SK-N-SH (cell line): ENCODE results near the gene SEC24B. TPM values are rescaled to one million over a fixed set of nuclear protein-coding genes. Genes with fewer than 3 reads are reported as not detected.

Source experiments
- CTCF ChIA-PET: fragments of 300-600, 350-600 bp; formaldehyde crosslinking; extraction: SDS; loops from one replicate; lab custom pipeline; 2021; lab: Yijun Ruan, JAX
- POLR2A ChIA-PET: fragments of 350-600 bp; sonication (Branson Sonifier 250); formaldehyde crosslinking; extraction: SDS; loops from one replicate; lab custom pipeline; 2020; ENCODE audit warnings: antibody characterized with exemption, inconsistent platforms; lab: Yijun Ruan, JAX
- DNase-seq: peaks from one replicate; pipeline ENCODE4 v3.0.0; 2012
- H2AFZ ChIP-seq: fragments of 200-600 bp; sonication (generic); 2 replicates; pipeline ENCODE4 v1.8.1; 2016; ENCODE audit warnings: antibody characterized with exemption, mild to moderate bottlenecking, low read depth
- H3F3A ChIP-seq: fragments of 200-600 bp; sonication (generic); replicated peaks from 2 replicates; pipeline ENCODE3; 2016; ENCODE audit warnings: antibody characterized with exemption, mild to moderate bottlenecking; ENCODE audit not compliant: insufficient read depth
- H3K27ac ChIP-seq, 2 experiments: fragments of 200-500 bp in 1 of 2; fragments of 200-600 bp in 1 of 2; sonication (Bioruptor generic) in 1 of 2; sonication (generic), shearing (Covaris generic) in 1 of 2; 2 replicates each; pipeline versions ENCODE4 v1.5.1 to v1.6.1; 2014 to 2016; ENCODE audit warnings: low read depth in 2 of 2, inconsistent platforms in 1 of 2, low read length in 1 of 2, mild to moderate bottlenecking in 1 of 2, mixed read lengths in 1 of 2
- H3K27me3 ChIP-seq: fragments of 200-600 bp; sonication (generic), shearing (Covaris generic); 2 replicates; pipeline ENCODE4 v1.6.1; 2016; ENCODE audit warnings: mixed run types; ENCODE audit not compliant: insufficient read depth
- H3K36me3 ChIP-seq, 2 experiments: fragments of 200-500 bp in 1 of 2; fragments of 200-600 bp in 1 of 2; sonication (Bioruptor generic) in 1 of 2; sonication (generic) in 1 of 2; replicated peaks in 1 of 2; 2 replicates each; pipeline versions ENCODE3 to v1.5.1; 2014 to 2016; ENCODE audit warnings: low read length in 1 of 2, mild to moderate bottlenecking in 1 of 2; ENCODE audit not compliant: insufficient read depth in 2 of 2, control insufficient read depth in 1 of 2
- H3K4me1 ChIP-seq, 2 experiments: fragments of 200-500 bp in 1 of 2; fragments of 200-600 bp in 1 of 2; sonication (Bioruptor generic) in 1 of 2; sonication (generic), shearing (Covaris generic) in 1 of 2; 2 replicates each; pipeline versions ENCODE4 v1.5.1 to v1.6.1; 2014 to 2016; ENCODE audit warnings: low read depth in 1 of 2, low read length in 1 of 2, mixed run types in 1 of 2; ENCODE audit not compliant: insufficient read depth in 2 of 2, control insufficient read depth in 1 of 2
- H3K4me2 ChIP-seq: fragments of 200-600 bp; sonication (generic), shearing (Covaris generic); 2 replicates; pipeline ENCODE4 v1.6.1; 2017; ENCODE audit warnings: mixed run types
- H3K4me3 ChIP-seq, 2 experiments: fragments of 200-500 bp in 1 of 2; fragments of 200-600 bp in 1 of 2; sonication (Bioruptor generic) in 1 of 2; sonication (generic), shearing (Covaris generic) in 1 of 2; 2 replicates each; pipeline versions ENCODE4 v1.5.1 to v1.8.1; 2014 to 2016; ENCODE audit warnings: low read depth in 2 of 2, inconsistent platforms in 1 of 2, low read length in 1 of 2, mild to moderate bottlenecking in 1 of 2, mixed read lengths in 1 of 2, moderate library complexity in 1 of 2
- H3K79me2 ChIP-seq: fragments of 200-600 bp; sonication (generic); 2 replicates; pipeline ENCODE4 v1.8.1; 2017; ENCODE audit warnings: mild to moderate bottlenecking; ENCODE audit not compliant: insufficient read depth
- H3K9ac ChIP-seq: fragments of 200-600 bp; sonication (generic); 2 replicates; pipeline ENCODE4 v1.6.1; 2017; ENCODE audit warnings: mixed run types
- H3K9me2 ChIP-seq: fragments of 200-600 bp; sonication (generic); 2 replicates; pipeline ENCODE4 v1.6.1; 2017; ENCODE audit warnings: mixed run types
- H3K9me3 ChIP-seq: fragments of 200-600 bp; sonication (generic); 2 replicates; pipeline ENCODE4 v1.6.1; 2017; ENCODE audit warnings: mixed run types, mild to moderate bottlenecking, moderate library complexity
- H4K20me1 ChIP-seq: fragments of 200-600 bp; sonication (generic); 2 replicates; pipeline ENCODE4 v1.6.1; 2017; ENCODE audit warnings: mild to moderate bottlenecking, mixed run types; ENCODE audit not compliant: insufficient read depth
- CTCF ChIP-seq: fragments of 200-600 bp; sonication (generic); IDR thresholded peaks from 2 replicates; pipeline ENCODE4 v1.6.1; 2017; ENCODE audit warnings: antibody characterized with exemption, mild to moderate bottlenecking, moderate library complexity
- ELF1 ChIP-seq: IDR thresholded peaks from 2 replicates; pipeline ENCODE4 v1.4.0; 2012
- EP300 ChIP-seq, 2 experiments: IDR thresholded peaks; 2 replicates each; pipeline versions ENCODE4 v1.4.0 to v1.6.1; 2012; ENCODE audit warnings: borderline replicate concordance in 1 of 2, low read depth in 1 of 2, low read length in 1 of 2
- FOXJ3 ChIP-seq: sonication (generic); formaldehyde crosslinking; IDR thresholded peaks from 2 replicates; pipeline ENCODE4 v1.5.1; 2020; ENCODE audit warnings: mild to moderate bottlenecking, missing genetic modification reagents
- FOXM1 ChIP-seq: IDR thresholded peaks from 2 replicates; pipeline ENCODE4 v1.4.0; 2012; ENCODE audit warnings: low read depth, mild to moderate bottlenecking
- MEF2A ChIP-seq: IDR thresholded peaks from 2 replicates; pipeline ENCODE4 v1.4.0; 2012; ENCODE audit warnings: low read depth, borderline replicate concordance
- NFIC ChIP-seq: IDR thresholded peaks from 2 replicates; pipeline ENCODE4 v1.4.0; 2012; ENCODE audit warnings: borderline replicate concordance
- NRF1 ChIP-seq: IDR thresholded peaks from 2 replicates; pipeline ENCODE4 v1.6.1; 2012; ENCODE audit warnings: low read depth, mild to moderate bottlenecking, low read length
- RAD21 ChIP-seq: IDR thresholded peaks from 2 replicates; pipeline ENCODE4 v1.6.1; 2012; ENCODE audit warnings: mild to moderate bottlenecking, low read length
- RCOR1 ChIP-seq: fragments of 150-350 bp; IDR thresholded peaks from 2 replicates; pipeline ENCODE4 v1.6.1; 2017; ENCODE audit warnings: antibody characterized with exemption, low read length
- REST ChIP-seq: IDR thresholded peaks from 2 replicates; pipeline ENCODE4 v1.6.1; 2012; ENCODE audit warnings: mild to moderate bottlenecking, low read depth, low read length, moderate library complexity
- SIN3A ChIP-seq: IDR thresholded peaks from 2 replicates; pipeline ENCODE4 v1.6.1; 2012; ENCODE audit warnings: low read depth, mild to moderate bottlenecking, low read length, moderate library complexity, borderline replicate concordance
- SMC3 ChIP-seq: IDR thresholded peaks from 2 replicates; pipeline ENCODE4 v1.6.1; 2012; ENCODE audit warnings: low read depth, low read length, improper control_type of control experiment
- TAF1 ChIP-seq: IDR thresholded peaks from 2 replicates; pipeline ENCODE4 v1.6.1; 2012; ENCODE audit warnings: low read depth, mild to moderate bottlenecking, low read length, moderate library complexity, borderline replicate concordance
- TCF12 ChIP-seq: IDR thresholded peaks from 2 replicates; pipeline ENCODE4 v1.4.0; 2012
- USF1 ChIP-seq: IDR thresholded peaks from 2 replicates; pipeline ENCODE4 v1.4.0; 2012; ENCODE audit warnings: low read depth, borderline replicate concordance
- USF2 ChIP-seq: fragments of 150-350 bp; IDR thresholded peaks from 2 replicates; pipeline ENCODE4 v1.6.1; 2017; ENCODE audit warnings: antibody characterized with exemption, low read length, low read depth, borderline replicate concordance
- ZBTB33 ChIP-seq: IDR thresholded peaks from 2 replicates; pipeline ENCODE4 v1.4.0; 2012; ENCODE audit warnings: low read depth, borderline replicate concordance
- WGBS: methylation state at CpG from one replicate; pipeline ENCODE4 v1.1.6; 2017; ENCODE audit warnings: low lambda C conversion rate; 5-methylcytosine and 5-hydroxymethylcytosine counted together
- polyA plus RNA-seq, 3 experiments: library from polyadenylated mRNA; depleted of rRNA; stranded (reverse); fragments of >200 nt; gene quantifications; 2 replicates each; pipeline ENCODE4 v1.2.3, GENCODE V29; 2012

The SEC24B gene
- polyA plus RNA-seq, 1 of the 3 experiments (the other 2 are of a cell fraction): 23.0 TPM

GRCh38 chr4:109414938-109415337 is 18.7 kb upstream of the SEC24B start:
- Histone ChIP-seq H3K4me3 (no peak overlapping the region), H3F3A (no peaks in the 10 kb centered on the region), H4K20me1 (no peaks in the 10 kb centered on the region), H3K9me3 (no peaks in the 10 kb centered on the region), H3K9ac (no peak overlapping the region), H3K27me3 (no peaks in the 10 kb centered on the region), H3K4me1 (no peaks in the 10 kb centered on the region; a peak in 2 of 4 replicates), H3K9me2 (no peaks in the 10 kb centered on the region), H3K79me2 (no peaks in the 10 kb centered on the region), H3K36me3 (no peaks in the 10 kb centered on the region), H2AFZ (no peak overlapping the region), H3K4me2 (no peak overlapping the region), H3K27ac (no peak overlapping the region)
- 44% methylated on average over 1 of the region's 1 CpG for WGBS
- TF ChIP-seq NFIC: no peak
- TF ChIP-seq ZBTB33: no peak
- no peak for TF ChIP-seq FOXM1
- TF ChIP-seq SMC3: no peak
- TF ChIP-seq EP300 (IDR thresholded peaks at IDR 0.05; ENCODE audit: borderline replicate concordance in 1 of 2, low read depth in 1 of 2, low read length in 1 of 2): no peak
- TF ChIP-seq SIN3A: no peak
- no peak for TF ChIP-seq NRF1
- no peak for TF ChIP-seq USF2
- TF ChIP-seq FOXJ3 (CRISPR knock-in tag): no peak
- no peak for TF ChIP-seq USF1
- no peak for TF ChIP-seq TAF1
- TF ChIP-seq ELF1: no peak
- no peak for TF ChIP-seq RCOR1
- TF ChIP-seq RAD21: no peak
- no peak for TF ChIP-seq MEF2A
- TF ChIP-seq CTCF: no peak
- no peak for TF ChIP-seq TCF12
- no peak for TF ChIP-seq REST
- ChIA-PET CTCF (interaction anchor here (0.9 kb wide), 1 partner anchor 561 kb away, joined by 3 read pairs; no protein-coding TSS in a partner anchor), POLR2A (no interaction called here)
- DNase-seq: no peak
